ENCODE results near the gene SPDYC. TPM values are rescaled to one million over a fixed set of nuclear protein-coding genes. Genes with fewer than 3 reads are reported as not detected.

SPDYC gene
- total RNA-seq, 1 experiment from 2014 or later, result not detected

DNA sequence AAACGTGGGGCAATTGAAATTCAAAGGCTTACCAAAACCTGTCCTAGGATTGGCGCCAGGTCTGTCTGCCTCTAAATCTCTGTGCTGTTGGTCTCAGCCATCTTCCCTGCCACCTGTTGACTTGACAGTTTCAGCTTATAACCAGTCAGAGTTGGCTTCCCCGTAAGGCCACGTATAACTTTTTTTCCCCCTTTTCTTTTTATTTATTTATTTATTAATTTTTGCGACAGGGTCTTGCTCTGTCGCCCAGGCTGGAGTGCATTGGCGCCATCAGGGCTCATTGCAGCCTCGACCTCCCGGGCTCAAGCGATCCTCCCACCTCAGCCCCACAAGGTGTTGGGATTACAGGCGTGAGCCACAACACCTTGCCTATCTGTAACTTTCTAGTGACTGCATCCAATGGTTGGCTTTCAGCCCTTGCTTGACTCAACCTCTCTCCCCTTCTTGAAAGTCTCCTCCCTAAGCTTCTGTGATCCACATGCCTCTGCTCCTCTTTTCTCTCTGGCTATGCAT, 34.3 kb upstream of the SPDYC start:
- Histone ChIP-seq H3F3A (ENCODE audit: low read length, unreplicated experiment) (no peaks in the 10 kb centered on the region), H3K9ac (ENCODE audit: low read length) (peak overlapping the region; percentile 98), H4K20me1 (ENCODE audit: low read length) (no peaks in the 10 kb centered on the region; the same call in 1 of the 2 replicates), H3K4me3 (ENCODE audit: low read length) (peak overlapping the region; percentile 90), H3K79me2 (ENCODE audit: low read length) (peaks cover 35% of the 10 kb centered on the region), H2AFZ (ENCODE audit: low read length) (peak overlapping the region; percentile 79), H3K4me2 (ENCODE audit: low read length) (peak overlapping the region; percentile 96), H3K4me1 (ENCODE audit: insufficient read depth, low read length) (peaks cover 16% of the 10 kb centered on the region), H3K9me2 (replicated peaks; ENCODE audit: low read length) (no peaks in the 10 kb centered on the region), H3K27ac (ENCODE audit: low read length) (peak overlapping the region; percentile 95), H3K36me3 (ENCODE audit: low read depth, low read length) (peaks cover 22% of the 10 kb centered on the region; the same call in 1 of the 2 replicates), H3K9me3 (ENCODE audit: low read length) (no peaks in the 10 kb centered on the region), H3K27me3 (ENCODE audit: low read length) (0 out of 2 replicates have a peak, but pooled peaks cover 3% of the 10 kb centered on the region)
- intact Hi-C loops (cut with micrococcal nuclease), result loop anchor here (1.0 kb wide), 2 partner anchors 13 to 47 kb away; partner anchors contain the start of genes FAU and MRPL49
- TF ChIP-seq EZH2phosphoT487 (IDR thresholded peaks at IDR 0.05; ENCODE audit: borderline replicate concordance, low read length), result no peak
- TF ChIP-seq EZH2 (IDR thresholded peaks at IDR 0.05; ENCODE audit: low read length, unreplicated experiment), result no peak
- TF ChIP-seq CTCF (conservative IDR thresholded peaks at IDR 0.05; ENCODE audit: low read depth, low read length), result no peak
- CTCF ChIA-PET, result interaction anchor here (0.6 to 1.1 kb wide), 2 partner anchors 46 to 793 kb away, joined by 4 read pairs; partner anchors contain the start of gene CAPN1
- no TSS peak for BruUV-seq (replicated peaks)
- ATAC-seq, result no peak
- DNase-seq, result no peak
- POLR2A ChIA-PET (ENCODE audit: unreplicated experiment), result interaction anchor here (0.6 to 1.8 kb wide), 6 partner anchors 13 to 64 kb away, joined by 3 to 24 read pairs (median 4); partner anchors contain the start of genes CAPN1, FAU and MRPL49

DNA sequence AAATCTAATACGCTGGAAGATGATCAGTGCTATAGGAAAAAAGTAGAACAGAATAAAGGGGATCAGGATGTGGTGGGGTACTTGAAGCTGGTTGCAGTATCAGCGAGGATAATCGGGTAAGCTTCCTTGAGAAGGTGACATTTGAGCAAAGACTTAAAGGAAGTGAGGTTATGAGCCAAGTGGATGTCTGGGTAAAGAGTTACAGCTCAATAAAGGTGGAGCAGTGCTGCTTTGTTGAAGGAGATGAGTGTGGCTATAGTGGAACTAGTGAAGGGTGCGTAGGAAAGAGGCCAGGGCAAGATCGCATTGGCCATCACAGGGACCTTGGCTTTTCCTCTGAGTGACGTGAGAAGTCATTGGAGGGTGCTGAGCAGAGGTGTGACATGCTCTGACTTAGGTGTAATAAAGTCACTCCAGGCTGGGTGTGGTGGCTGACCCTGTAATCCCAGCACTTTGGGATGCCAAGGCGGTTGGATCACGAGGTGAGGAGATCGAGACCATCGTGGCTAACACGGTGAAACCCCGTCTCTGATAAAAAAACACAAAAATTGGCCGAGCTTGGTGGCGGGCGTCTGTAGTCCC, 33.4 kb upstream of the SPDYC start:
- Histone ChIP-seq H3K36me3 (ENCODE audit: low read depth, low read length) (peaks cover 13% of the 10 kb centered on the region; the same call in 1 of the 2 replicates), H3K4me2 (ENCODE audit: low read length) (no peak overlapping the region), H4K20me1 (ENCODE audit: low read length) (no peaks in the 10 kb centered on the region; the same call in 1 of the 2 replicates), H3F3A (ENCODE audit: low read length, unreplicated experiment) (no peaks in the 10 kb centered on the region), H2AFZ (ENCODE audit: low read length) (no peak overlapping the region), H3K9me2 (replicated peaks; ENCODE audit: low read length) (no peaks in the 10 kb centered on the region), H3K4me3 (ENCODE audit: low read length) (no peak overlapping the region), H3K79me2 (ENCODE audit: low read length) (peaks cover 29% of the 10 kb centered on the region), H3K9ac (ENCODE audit: low read length) (no peak overlapping the region), H3K27ac (ENCODE audit: low read length) (no peak overlapping the region), H3K27me3 (ENCODE audit: low read length) (0 out of 2 replicates have a peak, but pooled peaks cover 3% of the 10 kb centered on the region), H3K9me3 (ENCODE audit: low read length) (no peaks in the 10 kb centered on the region), H3K4me1 (ENCODE audit: insufficient read depth, low read length) (peaks cover 16% of the 10 kb centered on the region)
- ATAC-seq, result no peak
- BruUV-seq (replicated peaks), result no TSS peak
- TF ChIP-seq EZH2 (IDR thresholded peaks at IDR 0.05; ENCODE audit: low read length, unreplicated experiment) (no peak), EZH2phosphoT487 (IDR thresholded peaks at IDR 0.05; ENCODE audit: borderline replicate concordance, low read length) (no peak), CTCF (conservative IDR thresholded peaks at IDR 0.05; ENCODE audit: low read depth, low read length) (no peak)
- no peak for DNase-seq
- ChIA-PET CTCF (no interaction called here), POLR2A (ENCODE audit: unreplicated experiment) (interaction anchor here (0.6 kb wide), 1 partner anchor 139 kb away, joined by 11 read pairs; no protein-coding TSS in a partner anchor)
- intact Hi-C loops (cut with micrococcal nuclease), result no loop called here

Measured in PC-3 (cell line).